ENCODE data around the gene HSD17B4. TPM values are rescaled to one million over a fixed set of nuclear protein-coding genes. Genes with fewer than 3 reads are reported as not detected.
"Not testable (repeated sequence)": the region's sequence is repeated elsewhere in the genome, so short reads cannot be mapped to it uniquely, and the experiment has no call there.

HSD17B4 gene
- polyA plus RNA-seq, 4 donors: 129 to 424 (median 237) TPM

DNA sequence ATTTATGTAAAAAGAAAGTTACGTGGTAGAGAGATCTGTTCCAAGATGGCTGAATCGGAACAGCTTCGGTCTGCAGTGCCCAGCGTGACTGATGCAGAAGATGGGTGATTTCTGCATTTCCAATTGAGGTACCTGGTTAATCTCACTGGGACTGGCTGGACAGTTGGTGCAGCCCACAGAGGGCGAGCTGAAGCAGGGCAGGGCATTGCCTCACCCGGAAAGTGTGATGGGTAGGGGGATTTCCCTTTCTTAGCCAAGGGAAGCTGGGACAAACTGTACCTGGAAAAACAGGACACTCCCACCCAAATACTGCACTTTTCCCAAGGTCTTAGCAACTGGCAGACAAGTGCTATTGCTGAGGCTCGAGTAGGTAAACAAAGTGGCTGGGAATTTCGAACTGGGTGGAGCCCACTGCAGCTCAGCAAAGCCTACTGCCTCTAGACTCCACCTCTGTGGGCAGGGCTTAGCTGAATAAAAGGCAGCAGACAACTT is 13.1 kb upstream of the HSD17B4 start:
- FAIRE-seq: no peak
- Histone ChIP-seq H3K4me1 (ENCODE audit: control insufficient read depth in 3 of 3, insufficient read depth in 2 of 3, low read depth in 1 of 3, low read length in 2 of 3) (no peaks in the 10 kb centered on the region), H3K27me3 (ENCODE audit: control insufficient read depth in 3 of 3, insufficient read depth in 3 of 3, low read length in 3 of 3) (no peaks in the 10 kb centered on the region), H3K27ac (ENCODE audit: low read depth in 1 of 3, low read length in 2 of 3) (no peak overlapping the region), H3K4me3 (ENCODE audit: low read depth in 1 of 3, low read length in 3 of 3) (peak overlapping the region in 1 of 3 donors; percentile 31), H3K9me3 (ENCODE audit: control insufficient read depth in 2 of 2, insufficient read depth in 1 of 2, low read depth in 1 of 2, low read length in 1 of 2) (peaks cover 0 to 8% of the 10 kb centered on the region in 2 donors), H3K36me3 (ENCODE audit: control insufficient read depth in 3 of 3, insufficient read depth in 2 of 3, low read depth in 1 of 3, low read length in 3 of 3) (no peaks in the 10 kb centered on the region)
- WGBS, 3 donors: 10 to 62% (median 30%) methylated on average over 8 of the region's 8 CpGs
- DNase-seq: peak; percentile 14 to 71

DNA sequence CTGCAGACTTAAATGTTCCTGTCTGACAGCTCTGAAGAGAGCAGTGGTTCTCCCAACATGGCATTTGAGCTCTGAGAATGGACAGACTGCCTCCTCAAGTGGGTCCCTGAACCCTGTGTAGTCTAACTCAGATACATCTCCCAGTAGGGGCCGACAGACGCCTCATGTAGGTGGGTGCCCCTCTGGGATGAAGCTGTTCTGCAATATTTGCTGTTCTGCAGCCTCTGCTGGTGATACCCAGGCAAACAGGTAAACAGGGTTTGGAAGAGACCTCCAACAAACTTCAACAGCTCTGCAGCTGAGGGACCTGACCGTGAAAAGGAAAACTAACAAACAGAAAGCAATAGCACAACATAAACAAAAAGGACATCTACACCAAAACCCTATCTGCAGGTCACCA is 12.7 kb upstream of the HSD17B4 start:
- not testable (repeated sequence) for DNase-seq; H3K4me3 ChIP-seq (ENCODE audit: low read depth in 1 of 3, low read length in 3 of 3); H3K4me1 ChIP-seq (ENCODE audit: control insufficient read depth in 3 of 3, insufficient read depth in 2 of 3, low read depth in 1 of 3, low read length in 2 of 3); FAIRE-seq; H3K27me3 ChIP-seq (ENCODE audit: control insufficient read depth in 3 of 3, insufficient read depth in 3 of 3, low read length in 3 of 3); H3K27ac ChIP-seq (ENCODE audit: low read depth in 1 of 3, low read length in 2 of 3); H3K36me3 ChIP-seq (ENCODE audit: control insufficient read depth in 3 of 3, insufficient read depth in 2 of 3, low read depth in 1 of 3, low read length in 3 of 3); H3K9me3 ChIP-seq (ENCODE audit: control insufficient read depth in 2 of 2, insufficient read depth in 1 of 2, low read depth in 1 of 2, low read length in 1 of 2)
- WGBS, 3 donors: 40 to 87% (median 56%) methylated on average over 3 of the region's 3 CpGs

DNA sequence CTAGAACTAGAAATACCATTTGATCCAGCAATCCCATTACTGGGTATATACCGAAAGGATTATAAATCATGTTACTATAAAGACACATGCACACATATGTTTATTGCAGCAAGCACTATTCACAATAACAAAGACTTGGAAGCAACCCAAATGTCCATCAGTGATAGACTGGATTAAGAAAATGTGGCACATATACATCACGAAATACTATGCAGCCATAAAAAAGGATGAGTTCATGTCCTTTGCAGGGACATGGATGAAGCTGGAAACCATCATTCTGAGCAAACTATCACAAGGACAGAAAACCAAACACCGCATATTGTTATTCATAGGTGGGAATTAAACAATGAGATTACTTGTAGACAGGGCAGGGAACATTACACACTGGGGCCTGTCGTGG is 7.7 kb upstream of the HSD17B4 start:
- DNase-seq; H3K9me3 ChIP-seq (ENCODE audit: control insufficient read depth in 2 of 2, insufficient read depth in 1 of 2, low read depth in 1 of 2, low read length in 1 of 2); H3K27ac ChIP-seq (ENCODE audit: low read depth in 1 of 3, low read length in 2 of 3); FAIRE-seq; H3K4me1 ChIP-seq (ENCODE audit: control insufficient read depth in 3 of 3, insufficient read depth in 2 of 3, low read depth in 1 of 3, low read length in 2 of 3); H3K36me3 ChIP-seq (ENCODE audit: control insufficient read depth in 3 of 3, insufficient read depth in 2 of 3, low read depth in 1 of 3, low read length in 3 of 3); H3K4me3 ChIP-seq (ENCODE audit: low read depth in 1 of 3, low read length in 3 of 3); H3K27me3 ChIP-seq (ENCODE audit: control insufficient read depth in 3 of 3, insufficient read depth in 3 of 3, low read length in 3 of 3): not testable (repeated sequence)
- 83 to 93% (median 86%) methylated on average over 4 of the region's 4 CpGs for WGBS, 3 donors

DNA sequence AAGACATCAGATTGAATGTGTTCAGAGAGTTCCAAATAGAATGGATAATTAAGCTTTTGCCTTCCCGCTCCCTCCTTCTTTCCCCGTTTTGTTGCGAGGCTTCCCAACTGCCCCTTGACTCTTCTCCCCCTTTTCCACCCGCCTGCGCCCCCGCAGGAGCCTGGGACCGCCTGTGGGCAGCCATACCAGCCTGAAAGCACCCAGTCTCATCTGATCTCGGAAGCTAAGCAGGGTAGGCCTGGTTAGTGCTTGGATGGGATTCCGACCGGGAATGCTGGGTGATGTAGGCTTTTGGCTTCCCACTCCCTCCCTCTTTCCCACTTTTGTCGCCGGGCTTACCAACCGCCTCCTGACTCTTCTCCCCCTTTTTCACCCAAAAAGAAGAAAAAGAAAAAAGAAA is 6.8 kb upstream of the HSD17B4 start:
- FAIRE-seq: no peak
- 70 to 92% (median 82%) methylated on average over 12 to 13 of the region's 13 CpGs for WGBS, 3 donors

DNA sequence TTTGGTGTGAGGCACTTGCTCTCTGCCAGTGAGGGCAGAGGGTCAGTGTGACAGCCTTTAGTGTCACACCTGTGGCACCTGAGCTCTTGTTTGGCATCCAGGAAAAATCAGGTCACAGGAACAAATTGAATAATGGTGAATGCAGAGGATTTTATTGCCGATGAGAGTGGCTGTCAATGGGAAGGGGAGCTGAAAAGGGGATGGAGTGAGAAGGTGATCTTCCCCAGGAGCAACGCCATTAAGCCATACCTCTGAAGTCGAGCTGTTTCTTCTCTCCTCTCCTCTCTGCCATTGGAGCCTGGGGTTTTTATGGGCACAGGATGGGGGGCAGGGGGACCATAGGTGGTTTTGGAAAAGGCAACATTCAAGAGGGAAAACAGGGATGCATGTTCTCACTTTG is 2.4 kb upstream of the HSD17B4 start:
- 94 to 96% (median 95%) methylated on average over 3 of the region's 3 CpGs for WGBS, 3 donors
- no peaks in the 10 kb centered on the region for H3K27me3 ChIP-seq (ENCODE audit: control insufficient read depth in 3 of 3, insufficient read depth in 3 of 3, low read length in 3 of 3)
- H3K4me1 ChIP-seq (ENCODE audit: control insufficient read depth in 3 of 3, insufficient read depth in 2 of 3, low read depth in 1 of 3, low read length in 2 of 3): peaks cover 0 to 2% (median 0%) of the 10 kb centered on the region in 3 donors
- H3K36me3 ChIP-seq (ENCODE audit: control insufficient read depth in 3 of 3, insufficient read depth in 2 of 3, low read depth in 1 of 3, low read length in 3 of 3): peaks cover 0 to 2% (median 0%) of the 10 kb centered on the region in 3 donors
- FAIRE-seq (no peak), DNase-seq (no peak)
- no peak overlapping the region for H3K4me3 ChIP-seq (ENCODE audit: low read depth in 1 of 3, low read length in 3 of 3)
- peaks cover 0 to 19% of the 10 kb centered on the region in 2 donors for H3K9me3 ChIP-seq (ENCODE audit: control insufficient read depth in 2 of 2, insufficient read depth in 1 of 2, low read depth in 1 of 2, low read length in 1 of 2)
- no peak overlapping the region for H3K27ac ChIP-seq (ENCODE audit: low read depth in 1 of 3, low read length in 2 of 3)

More for the DNA sequence above, 6.8 kb upstream of the HSD17B4 start:
- no peak overlapping the region for H3K27ac ChIP-seq (ENCODE audit: low read depth in 1 of 3, low read length in 2 of 3)
- H3K4me1 ChIP-seq (ENCODE audit: control insufficient read depth in 3 of 3, insufficient read depth in 2 of 3, low read depth in 1 of 3, low read length in 2 of 3): no peaks in the 10 kb centered on the region
- no peak for DNase-seq
- H3K4me3 ChIP-seq (ENCODE audit: low read depth in 1 of 3, low read length in 3 of 3): no peak overlapping the region
- peaks cover 0 to 15% of the 10 kb centered on the region in 2 donors for H3K9me3 ChIP-seq (ENCODE audit: control insufficient read depth in 2 of 2, insufficient read depth in 1 of 2, low read depth in 1 of 2, low read length in 1 of 2)
- no peaks in the 10 kb centered on the region for H3K27me3 ChIP-seq (ENCODE audit: control insufficient read depth in 3 of 3, insufficient read depth in 3 of 3, low read length in 3 of 3)
- H3K36me3 ChIP-seq (ENCODE audit: control insufficient read depth in 3 of 3, insufficient read depth in 2 of 3, low read depth in 1 of 3, low read length in 3 of 3): no peaks in the 10 kb centered on the region

DNA sequence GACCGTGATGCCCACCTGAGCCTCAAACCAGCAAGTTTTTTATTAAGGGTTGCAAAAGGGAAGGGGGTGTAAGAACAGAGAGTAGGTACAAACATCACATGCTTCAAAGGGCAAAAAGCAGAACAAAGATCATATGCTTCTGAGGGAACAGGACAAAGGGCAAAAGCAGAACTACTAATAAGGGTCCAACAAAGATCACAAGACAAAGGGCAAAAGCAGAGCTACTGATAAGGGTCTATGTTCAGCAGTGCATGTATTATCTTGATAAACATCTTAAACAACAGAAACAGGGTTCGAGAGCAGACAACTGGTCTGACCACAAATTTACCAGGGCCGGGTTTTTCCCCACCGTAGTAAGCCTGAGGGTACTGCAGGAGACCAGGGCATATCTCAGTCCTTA is 1.7 kb upstream of the HSD17B4 start:
- not testable (repeated sequence) for H3K27me3 ChIP-seq (ENCODE audit: control insufficient read depth in 3 of 3, insufficient read depth in 3 of 3, low read length in 3 of 3); H3K27ac ChIP-seq (ENCODE audit: low read depth in 1 of 3, low read length in 2 of 3); H3K4me3 ChIP-seq (ENCODE audit: low read depth in 1 of 3, low read length in 3 of 3); H3K36me3 ChIP-seq (ENCODE audit: control insufficient read depth in 3 of 3, insufficient read depth in 2 of 3, low read depth in 1 of 3, low read length in 3 of 3); DNase-seq; H3K4me1 ChIP-seq (ENCODE audit: control insufficient read depth in 3 of 3, insufficient read depth in 2 of 3, low read depth in 1 of 3, low read length in 2 of 3); FAIRE-seq
- 78 to 91% (median 79%) methylated on average over 4 of the region's 4 CpGs for WGBS, 3 donors
- H3K9me3 ChIP-seq (ENCODE audit: control insufficient read depth in 2 of 2, insufficient read depth in 1 of 2, low read depth in 1 of 2, low read length in 1 of 2): peaks cover 0 to 19% of the 10 kb centered on the region in 2 donors

DNA sequence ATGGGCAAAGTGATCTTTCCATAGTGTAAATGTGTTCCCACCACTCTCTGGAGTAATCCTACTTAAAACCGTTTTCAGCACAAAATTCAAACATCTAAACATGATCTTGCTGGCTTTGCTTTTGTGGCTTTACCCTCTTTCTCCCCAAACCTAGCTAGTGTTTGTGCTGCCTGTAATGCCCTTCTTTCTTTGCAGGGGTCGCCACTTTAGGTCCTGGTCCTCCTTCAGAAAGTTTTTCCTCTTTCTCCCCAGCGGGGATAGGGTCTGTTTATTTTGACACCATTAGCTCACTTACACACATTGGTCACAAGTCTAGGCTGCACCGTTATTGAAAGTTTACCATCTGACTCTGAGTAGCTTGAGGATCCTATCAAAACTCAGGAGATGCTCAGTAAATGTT is 736 bp upstream of the HSD17B4 start:
- Histone ChIP-seq H3K4me3 (ENCODE audit: low read depth in 1 of 3, low read length in 3 of 3) (no peak overlapping the region), H3K27me3 (ENCODE audit: control insufficient read depth in 3 of 3, insufficient read depth in 3 of 3, low read length in 3 of 3) (no peaks in the 10 kb centered on the region), H3K36me3 (ENCODE audit: control insufficient read depth in 3 of 3, insufficient read depth in 2 of 3, low read depth in 1 of 3, low read length in 3 of 3) (peaks cover 0 to 4% (median 1%) of the 10 kb centered on the region in 3 donors), H3K4me1 (ENCODE audit: control insufficient read depth in 3 of 3, insufficient read depth in 2 of 3, low read depth in 1 of 3, low read length in 2 of 3) (peaks cover 0 to 2% (median 0%) of the 10 kb centered on the region in 3 donors), H3K9me3 (ENCODE audit: control insufficient read depth in 2 of 2, insufficient read depth in 1 of 2, low read depth in 1 of 2, low read length in 1 of 2) (peaks cover 0 to 19% of the 10 kb centered on the region in 2 donors), H3K27ac (ENCODE audit: low read depth in 1 of 3, low read length in 2 of 3) (no peak overlapping the region)
- no peak for FAIRE-seq
- no peak for DNase-seq
- WGBS, 3 donors: 87 to 89% (median 88%) methylated on average over 4 of the region's 4 CpGs

DNA sequence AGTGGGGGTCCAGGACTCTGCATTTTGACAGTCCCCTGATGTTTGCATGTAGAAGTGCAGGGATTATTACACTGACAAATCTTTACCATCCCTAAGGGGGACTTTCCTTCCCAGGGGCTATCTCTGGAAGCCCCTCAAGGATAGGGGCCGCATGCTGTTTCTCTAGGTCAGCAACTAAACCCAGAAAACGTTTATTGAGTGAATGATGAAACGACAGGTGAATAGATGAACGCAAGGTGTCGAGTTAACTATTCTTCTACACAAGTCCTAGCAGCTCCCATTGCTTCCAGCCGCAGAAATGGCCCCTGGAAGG is 281 bp upstream of the HSD17B4 start:
- Histone ChIP-seq H3K27me3 (ENCODE audit: control insufficient read depth in 3 of 3, insufficient read depth in 3 of 3, low read length in 3 of 3) (no peaks in the 10 kb centered on the region), H3K4me3 (ENCODE audit: low read depth in 1 of 3, low read length in 3 of 3) (peak overlapping the region in 2 of 3 donors; percentile 58 to 89), H3K4me1 (ENCODE audit: control insufficient read depth in 3 of 3, insufficient read depth in 2 of 3, low read depth in 1 of 3, low read length in 2 of 3) (peaks cover 0 to 2% (median 0%) of the 10 kb centered on the region in 3 donors), H3K9me3 (ENCODE audit: control insufficient read depth in 2 of 2, insufficient read depth in 1 of 2, low read depth in 1 of 2, low read length in 1 of 2) (peaks cover 0 to 19% of the 10 kb centered on the region in 2 donors), H3K27ac (ENCODE audit: low read depth in 1 of 3, low read length in 2 of 3) (peak overlapping the region in 2 of 3 donors; percentile 94 to 100), H3K36me3 (ENCODE audit: control insufficient read depth in 3 of 3, insufficient read depth in 2 of 3, low read depth in 1 of 3, low read length in 3 of 3) (peaks cover 0 to 5% (median 4%) of the 10 kb centered on the region in 3 donors)
- no peak for FAIRE-seq
- WGBS, 3 donors: 21 to 24% (median 23%) methylated on average over 6 of the region's 6 CpGs
- DNase-seq: no peak

DNA sequence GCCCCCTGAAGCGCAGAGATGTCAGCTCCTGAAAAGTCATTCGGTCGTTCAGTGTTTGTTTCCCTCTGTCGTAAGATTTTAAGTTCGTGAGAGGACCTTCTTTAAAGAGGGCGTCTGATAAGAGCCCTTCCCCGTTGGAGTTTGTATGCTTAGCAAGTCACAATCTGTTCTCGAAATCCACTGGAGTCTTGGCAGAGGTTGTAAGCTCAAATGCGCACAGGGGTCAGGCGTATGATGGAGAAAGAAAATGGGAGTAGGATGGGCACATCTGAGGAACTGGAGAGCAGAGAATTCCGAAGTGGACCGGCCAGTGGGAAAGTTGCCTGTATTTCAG is 710 bp downstream of the HSD17B4 start:
- H3K27me3 ChIP-seq (ENCODE audit: control insufficient read depth in 3 of 3, insufficient read depth in 3 of 3, low read length in 3 of 3): no peaks in the 10 kb centered on the region
- no peak for FAIRE-seq
- peaks cover 0 to 2% (median 0%) of the 10 kb centered on the region in 3 donors for H3K4me1 ChIP-seq (ENCODE audit: control insufficient read depth in 3 of 3, insufficient read depth in 2 of 3, low read depth in 1 of 3, low read length in 2 of 3)
- WGBS, 3 donors: 3 to 12% (median 6%) methylated on average over 12 of the region's 12 CpGs
- peaks cover 0 to 19% of the 10 kb centered on the region in 2 donors for H3K9me3 ChIP-seq (ENCODE audit: control insufficient read depth in 2 of 2, insufficient read depth in 1 of 2, low read depth in 1 of 2, low read length in 1 of 2)
- H3K36me3 ChIP-seq (ENCODE audit: control insufficient read depth in 3 of 3, insufficient read depth in 2 of 3, low read depth in 1 of 3, low read length in 3 of 3): peaks cover 0 to 7% (median 4%) of the 10 kb centered on the region in 3 donors
- DNase-seq: peak in 1 of 2 donors; percentile 72
- H3K4me3 ChIP-seq (ENCODE audit: low read depth in 1 of 3, low read length in 3 of 3): peak overlapping the region; percentile 58 to 89 (median 82)
- peak overlapping the region; percentile 83 to 100 (median 94) for H3K27ac ChIP-seq (ENCODE audit: low read depth in 1 of 3, low read length in 2 of 3)
